ENCODE data around the gene AATK.

Gene AATK

GRCh38 chr17:81092518-81093095, 73.4 kb downstream of the AATK start:
- CTCF ChIA-PET = interaction anchor here (1.1 to 1.4 kb wide), 2 partner anchors 35 to 69 kb away, joined by 4 to 7 read pairs; no protein-coding TSS in a partner anchor
- TF ChIP-seq ELF4 (IDR thresholded peaks at IDR 0.05) = no peak
- no peak for TF ChIP-seq L3MBTL2 (conservative IDR thresholded peaks at IDR 0.05)
- no peak for TF ChIP-seq HDGF (IDR thresholded peaks at IDR 0.05; ENCODE audit: borderline replicate concordance)
- no peak for TF ChIP-seq NFRKB (IDR thresholded peaks at IDR 0.05)
- no peak for TF ChIP-seq BHLHE40 (IDR thresholded peaks at IDR 0.05; ENCODE audit: borderline replicate concordance)
- TF ChIP-seq TARDBP (IDR thresholded peaks at IDR 0.05) = no peak
- TF ChIP-seq FOXK2 (IDR thresholded peaks at IDR 0.05) = no peak
- POLR2A ChIA-PET = interaction anchor here (1.3 kb wide), 1 partner anchor 57 kb away, joined by 4 read pairs; the partner anchor contains the start of gene BAIAP2
- DNase-seq (ENCODE audit: extremely low spot score) = no peak

GRCh38 chr17:81091774-81092517, 74.1 kb downstream of the AATK start:
- TF ChIP-seq SUZ12 (IDR thresholded peaks at IDR 0.05) = no peak
- no peak for TF ChIP-seq L3MBTL2 (conservative IDR thresholded peaks at IDR 0.05)
- no peak for TF ChIP-seq FOXM1 (IDR thresholded peaks at IDR 0.05; ENCODE audit: borderline replicate concordance)
- no peak for TF ChIP-seq BHLHE40 (IDR thresholded peaks at IDR 0.05; ENCODE audit: borderline replicate concordance)
- no peak for TF ChIP-seq SP1 (IDR thresholded peaks at IDR 0.05)
- TF ChIP-seq PKNOX1 (IDR thresholded peaks at IDR 0.05) = no peak
- no peak for TF ChIP-seq ZNF384 (IDR thresholded peaks at IDR 0.05)
- TF ChIP-seq HDGF (IDR thresholded peaks at IDR 0.05; ENCODE audit: borderline replicate concordance) = no peak
- no peak for TF ChIP-seq LEF1 (IDR thresholded peaks at IDR 0.05; ENCODE audit: borderline replicate concordance)
- TF ChIP-seq FOXA1 (IDR thresholded peaks at IDR 0.05) = no peak
- TF ChIP-seq NFRKB (IDR thresholded peaks at IDR 0.05) = no peak
- TF ChIP-seq TARDBP (IDR thresholded peaks at IDR 0.05) = no peak
- TF ChIP-seq ELF4 (IDR thresholded peaks at IDR 0.05) = no peak
- no peak for TF ChIP-seq FOXK2 (IDR thresholded peaks at IDR 0.05)
- no peak for TF ChIP-seq ARNT (IDR thresholded peaks at IDR 0.05)
- no peak for TF ChIP-seq CTBP1 (IDR thresholded peaks at IDR 0.05; ENCODE audit: borderline replicate concordance)
- POLR2A ChIA-PET = interaction anchor here (1.3 kb wide), 1 partner anchor 56 kb away, joined by 4 read pairs; the partner anchor contains the start of gene BAIAP2
- CTCF ChIA-PET = interaction anchor here (0.6 to 1.4 kb wide), 3 partner anchors 34 to 106 kb away, joined by 3 to 7 read pairs (median 4); no protein-coding TSS in a partner anchor

GRCh38 chr17:81091154-81091553, 74.9 kb downstream of the AATK start:
- DNase-seq (ENCODE audit: extremely low spot score) = no peak
- ChIA-PET CTCF (interaction anchor here (0.6 to 1.4 kb wide), 2 partner anchors 67 to 107 kb away, joined by 3 to 4 read pairs; no protein-coding TSS in a partner anchor), POLR2A (no interaction called here)
- no peak for TF ChIP-seq NFRKB (IDR thresholded peaks at IDR 0.05)
- TF ChIP-seq SP1 (IDR thresholded peaks at IDR 0.05) = no peak
- no peak for TF ChIP-seq BHLHE40 (IDR thresholded peaks at IDR 0.05; ENCODE audit: borderline replicate concordance)
- TF ChIP-seq FOXA1 (IDR thresholded peaks at IDR 0.05) = no peak
- no peak for TF ChIP-seq FOXK2 (IDR thresholded peaks at IDR 0.05)
- TF ChIP-seq ARNT (IDR thresholded peaks at IDR 0.05) = no peak
- TF ChIP-seq LEF1 (IDR thresholded peaks at IDR 0.05; ENCODE audit: borderline replicate concordance) = no peak
- no peak for TF ChIP-seq L3MBTL2 (conservative IDR thresholded peaks at IDR 0.05)
- TF ChIP-seq CTBP1 (IDR thresholded peaks at IDR 0.05; ENCODE audit: borderline replicate concordance) = no peak
- TF ChIP-seq SUZ12 (IDR thresholded peaks at IDR 0.05) = no peak

More at GRCh38 chr17:81091774-81092517, 74.1 kb downstream of the AATK start:
- DNase-seq (ENCODE audit: extremely low spot score) = no peak

GRCh38 chr17:81090361-81091136, 75.5 kb downstream of the AATK start:
- TF ChIP-seq TARDBP (IDR thresholded peaks at IDR 0.05) (no peak), SUZ12 (IDR thresholded peaks at IDR 0.05) (no peak), SP1 (IDR thresholded peaks at IDR 0.05) (no peak), LEF1 (IDR thresholded peaks at IDR 0.05; ENCODE audit: borderline replicate concordance) (no peak), ARNT (IDR thresholded peaks at IDR 0.05) (no peak), FOXK2 (IDR thresholded peaks at IDR 0.05) (no peak), FOXM1 (IDR thresholded peaks at IDR 0.05; ENCODE audit: borderline replicate concordance) (no peak), NFRKB (IDR thresholded peaks at IDR 0.05) (no peak), FOXA1 (IDR thresholded peaks at IDR 0.05) (no peak), L3MBTL2 (conservative IDR thresholded peaks at IDR 0.05) (no peak), ELF4 (IDR thresholded peaks at IDR 0.05) (no peak), CTBP1 (IDR thresholded peaks at IDR 0.05; ENCODE audit: borderline replicate concordance) (no peak), PKNOX1 (IDR thresholded peaks at IDR 0.05) (no peak), ZNF384 (IDR thresholded peaks at IDR 0.05) (no peak), BHLHE40 (IDR thresholded peaks at IDR 0.05; ENCODE audit: borderline replicate concordance) (no peak), HDGF (IDR thresholded peaks at IDR 0.05; ENCODE audit: borderline replicate concordance) (no peak)
- ChIA-PET POLR2A (no interaction called here), CTCF (no interaction called here)
- peak; percentile 54 for DNase-seq (ENCODE audit: extremely low spot score)

- TF ChIP-seq PKNOX1 (IDR thresholded peaks at IDR 0.05) = no peak
- no peak for TF ChIP-seq ELF4 (IDR thresholded peaks at IDR 0.05)
- TF ChIP-seq TARDBP (IDR thresholded peaks at IDR 0.05) = no peak
- no peak for TF ChIP-seq CTBP1 (IDR thresholded peaks at IDR 0.05; ENCODE audit: borderline replicate concordance)
- no peak for TF ChIP-seq ZNF384 (IDR thresholded peaks at IDR 0.05)
- no peak for TF ChIP-seq SUZ12 (IDR thresholded peaks at IDR 0.05)
- no peak for TF ChIP-seq LEF1 (IDR thresholded peaks at IDR 0.05; ENCODE audit: borderline replicate concordance)
- TF ChIP-seq NFRKB (IDR thresholded peaks at IDR 0.05) = no peak
- no peak for TF ChIP-seq SP1 (IDR thresholded peaks at IDR 0.05)
- TF ChIP-seq L3MBTL2 (conservative IDR thresholded peaks at IDR 0.05) = no peak
- no peak for TF ChIP-seq HDGF (IDR thresholded peaks at IDR 0.05; ENCODE audit: borderline replicate concordance)
- CTCF ChIA-PET = interaction anchor here (1.7 kb wide), 1 partner anchor 10 kb away, joined by 7 read pairs; no protein-coding TSS in a partner anchor
- POLR2A ChIA-PET = no interaction called here
Observed at GRCh38 chr17:81086789-81087551, 79.1 kb downstream of the AATK start.

More at GRCh38 chr17:81086789-81087551, 79.1 kb downstream of the AATK start:
- DNase-seq (ENCODE audit: extremely low spot score) = no peak

Data from HEK293T (cell line).